Right lobe of liver (tissue), 4 donors: Measurements from ENCODE around the gene ZNF202.

Experiments
- POLR2A ChIP-seq: fragments of 450-650 bp; IDR thresholded peaks from one replicate; pipeline ENCODE4 v1.6.1; 2017; ENCODE audit warnings: antibody characterized with exemption, mild to moderate bottlenecking
- TF ChIP-seq, protein P1 (sequence below), 4 donors: fragments of 200-600 bp in 3 of 4; fragments of 450-650 bp in 1 of 4; IDR thresholded peaks; one replicate each; pipeline versions ENCODE4 v1.5.1 to v1.8.0; 2016 to 2022; ENCODE audit warnings: antibody characterized with exemption in 4 of 4, mild to moderate bottlenecking in 2 of 4
- donor health status: DM: no; HTN: no; CAD: no.
- donor health status: DM: no; HTN: no; CAD: no.
- donor health status: DM: no; HTN: yes; CAD: no.

DNA sequence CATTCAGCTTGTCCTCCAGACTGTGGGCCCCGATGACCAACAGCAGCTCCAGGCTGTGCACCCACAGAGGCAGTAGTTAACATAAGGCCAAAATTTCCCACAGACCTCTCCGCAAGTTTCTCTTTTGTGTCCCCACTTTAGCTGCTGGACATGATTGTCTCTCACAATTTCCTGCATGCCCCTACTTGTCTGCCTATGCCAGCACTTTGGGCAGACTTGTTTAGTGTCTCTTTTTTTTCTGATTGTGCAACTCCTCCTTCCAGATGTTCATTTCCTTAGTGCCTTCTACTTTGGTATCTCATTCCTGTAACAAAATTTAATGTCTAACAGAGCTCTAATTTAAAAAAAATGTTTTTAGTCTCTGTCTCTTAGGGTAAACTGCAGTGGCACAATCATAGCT is 63.2 kb downstream of the ZNF202 start:
- no peak for TF ChIP-seq POLR2A
- TF ChIP-seq, protein P1, sequence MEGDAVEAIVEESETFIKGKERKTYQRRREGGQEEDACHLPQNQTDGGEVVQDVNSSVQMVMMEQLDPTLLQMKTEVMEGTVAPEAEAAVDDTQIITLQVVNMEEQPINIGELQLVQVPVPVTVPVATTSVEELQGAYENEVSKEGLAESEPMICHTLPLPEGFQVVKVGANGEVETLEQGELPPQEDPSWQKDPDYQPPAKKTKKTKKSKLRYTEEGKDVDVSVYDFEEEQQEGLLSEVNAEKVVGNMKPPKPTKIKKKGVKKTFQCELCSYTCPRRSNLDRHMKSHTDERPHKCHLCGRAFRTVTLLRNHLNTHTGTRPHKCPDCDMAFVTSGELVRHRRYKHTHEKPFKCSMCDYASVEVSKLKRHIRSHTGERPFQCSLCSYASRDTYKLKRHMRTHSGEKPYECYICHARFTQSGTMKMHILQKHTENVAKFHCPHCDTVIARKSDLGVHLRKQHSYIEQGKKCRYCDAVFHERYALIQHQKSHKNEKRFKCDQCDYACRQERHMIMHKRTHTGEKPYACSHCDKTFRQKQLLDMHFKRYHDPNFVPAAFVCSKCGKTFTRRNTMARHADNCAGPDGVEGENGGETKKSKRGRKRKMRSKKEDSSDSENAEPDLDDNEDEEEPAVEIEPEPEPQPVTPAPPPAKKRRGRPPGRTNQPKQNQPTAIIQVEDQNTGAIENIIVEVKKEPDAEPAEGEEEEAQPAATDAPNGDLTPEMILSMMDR (IDR thresholded peaks at IDR 0.05): no peak
